ENCODE data around the gene TRMT61A. TPM values are rescaled to one million over a fixed set of nuclear protein-coding genes. Genes with fewer than 3 reads are reported as not detected.

The TRMT61A gene
- total and polyA plus RNA-seq, 2 donors (not counting 3 experiments of a cell fraction or from before 2014, with no cell fraction given), result 6.8 to 10.6 TPM

DNA sequence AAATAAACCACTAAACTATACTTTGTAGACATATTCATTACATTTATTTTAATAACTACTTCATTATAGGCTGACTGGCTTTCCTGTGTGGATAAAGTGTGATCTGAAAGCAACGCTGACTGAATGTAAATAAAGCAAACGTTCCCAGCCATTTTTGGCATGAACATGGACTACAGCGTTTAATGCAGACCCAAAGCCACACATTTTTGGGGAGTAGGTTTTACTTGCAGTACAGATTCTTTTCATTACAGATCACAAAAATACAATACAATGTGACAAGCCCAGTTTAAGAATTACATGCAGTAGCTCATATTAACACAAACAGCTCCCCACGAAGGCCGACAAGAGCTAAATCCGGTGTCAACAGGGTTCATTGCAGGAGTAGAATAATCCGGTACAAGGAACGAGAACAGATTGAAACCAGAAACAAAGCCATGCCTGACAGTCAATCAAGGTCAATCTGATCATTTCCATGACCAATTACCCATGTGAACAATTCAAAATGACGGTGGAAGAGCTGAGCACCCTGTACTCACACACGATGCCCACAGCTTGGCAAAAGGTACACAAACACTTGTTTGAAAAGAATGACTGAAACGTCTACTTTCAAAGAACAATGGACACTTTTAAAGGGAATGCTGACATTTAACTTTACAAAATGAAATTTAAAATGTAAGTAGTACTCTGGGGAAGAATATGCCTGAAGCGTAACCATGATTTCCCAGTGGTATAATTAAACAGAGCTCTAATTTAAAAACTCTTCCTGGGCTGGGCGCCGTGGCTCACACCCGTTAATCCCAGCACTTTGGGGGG, 28.2 kb downstream of the TRMT61A start:
- BruUV-seq (replicated peaks), result no TSS peak
- intact Hi-C loops (cut with micrococcal nuclease) (no loop called here), dilution Hi-C loops (cut with MboI; ENCODE audit: extremely low pct_ligation_motif_present, low sequenced_read_pairs) (no loop called here)
- Histone ChIP-seq H3K9me3 (replicated peaks; ENCODE audit: control insufficient read depth, insufficient read depth, low read length) (no peaks in the 10 kb centered on the region), H3K27me3 (ENCODE audit: control insufficient read depth in 2 of 2, insufficient read depth in 2 of 2, low read length in 2 of 2) (no peaks in the 10 kb centered on the region), H3K9ac (replicated peaks; ENCODE audit: extremely low read depth, insufficient read depth, low read length) (no peak overlapping the region), H3K9me1 (replicated peaks; ENCODE audit: control insufficient read depth, extremely low read depth, insufficient read depth, low read length) (no peaks in the 10 kb centered on the region), H3K27ac (ENCODE audit: insufficient read depth, low read depth, low read length) (no peak overlapping the region), H3K36me3 (ENCODE audit: control insufficient read depth in 2 of 2, extremely low read depth in 1 of 2, insufficient read depth in 2 of 2, low read length in 2 of 2) (peaks cover 16 to 21% of the 10 kb centered on the region in 2 experiments), H3K4me3 (replicated peaks in 1 of 3; ENCODE audit: insufficient read depth in 1 of 3, low read depth in 1 of 3, low read length in 3 of 3) (no peak overlapping the region), H2AFZ (ENCODE audit: low read depth, low read length) (no peak overlapping the region), H3K79me2 (ENCODE audit: control insufficient read depth, insufficient read depth, low read length) (peaks cover 56% of the 10 kb centered on the region), H3K4me2 (ENCODE audit: insufficient read depth, low read length) (no peak overlapping the region), H3K4me1 (ENCODE audit: control insufficient read depth, extremely low read depth, insufficient read depth, low read length) (peaks cover 14% of the 10 kb centered on the region), H4K20me1 (replicated peaks; ENCODE audit: control insufficient read depth, extremely low read depth, insufficient read depth, low read length) (no peaks in the 10 kb centered on the region)
- DNase-seq (ENCODE audit: low read depth, low spot score) (no peak), FAIRE-seq (no peak)
- TF ChIP-seq, protein P1, sequence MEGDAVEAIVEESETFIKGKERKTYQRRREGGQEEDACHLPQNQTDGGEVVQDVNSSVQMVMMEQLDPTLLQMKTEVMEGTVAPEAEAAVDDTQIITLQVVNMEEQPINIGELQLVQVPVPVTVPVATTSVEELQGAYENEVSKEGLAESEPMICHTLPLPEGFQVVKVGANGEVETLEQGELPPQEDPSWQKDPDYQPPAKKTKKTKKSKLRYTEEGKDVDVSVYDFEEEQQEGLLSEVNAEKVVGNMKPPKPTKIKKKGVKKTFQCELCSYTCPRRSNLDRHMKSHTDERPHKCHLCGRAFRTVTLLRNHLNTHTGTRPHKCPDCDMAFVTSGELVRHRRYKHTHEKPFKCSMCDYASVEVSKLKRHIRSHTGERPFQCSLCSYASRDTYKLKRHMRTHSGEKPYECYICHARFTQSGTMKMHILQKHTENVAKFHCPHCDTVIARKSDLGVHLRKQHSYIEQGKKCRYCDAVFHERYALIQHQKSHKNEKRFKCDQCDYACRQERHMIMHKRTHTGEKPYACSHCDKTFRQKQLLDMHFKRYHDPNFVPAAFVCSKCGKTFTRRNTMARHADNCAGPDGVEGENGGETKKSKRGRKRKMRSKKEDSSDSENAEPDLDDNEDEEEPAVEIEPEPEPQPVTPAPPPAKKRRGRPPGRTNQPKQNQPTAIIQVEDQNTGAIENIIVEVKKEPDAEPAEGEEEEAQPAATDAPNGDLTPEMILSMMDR (IDR thresholded peaks at IDR 0.05; ENCODE audit: extremely low read depth in 1 of 2, insufficient read depth in 1 of 2, low read depth in 1 of 2, low read length in 2 of 2), result no peak
- TF ChIP-seq FOS (IDR thresholded peaks at IDR 0.05; ENCODE audit: borderline replicate concordance, insufficient read depth, low read length) (no peak), POLR2A (IDR thresholded peaks at IDR 0.05; ENCODE audit: low read depth, low read length) (no peak), GATA2 (IDR thresholded peaks at IDR 0.05; ENCODE audit: insufficient read depth, insufficient read length, low read depth, low read length) (no peak), EZH2 (IDR thresholded peaks at IDR 0.05; ENCODE audit: borderline replicate concordance, low read depth, low read length, severe bottlenecking) (no peak), MYC (IDR thresholded peaks at IDR 0.05; ENCODE audit: low read depth, low read length) (no peak), POLR2AphosphoS5 (IDR thresholded peaks at IDR 0.05; ENCODE audit: insufficient read depth, low read depth, low read length) (no peak), JUN (IDR thresholded peaks at IDR 0.05; ENCODE audit: borderline replicate concordance, insufficient read depth, insufficient read length, low read depth) (no peak)
- TF ChIP-seq, protein P2, sequence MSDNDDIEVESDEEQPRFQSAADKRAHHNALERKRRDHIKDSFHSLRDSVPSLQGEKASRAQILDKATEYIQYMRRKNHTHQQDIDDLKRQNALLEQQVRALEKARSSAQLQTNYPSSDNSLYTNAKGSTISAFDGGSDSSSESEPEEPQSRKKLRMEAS (IDR thresholded peaks at IDR 0.05; ENCODE audit: insufficient read depth, insufficient read length), result no peak
- ChIA-PET CTCF (interaction anchor here (0.6 to 3.0 kb wide), 5 partner anchors 10 to 87 kb away, joined by 3 to 12 read pairs (median 4); no protein-coding TSS in a partner anchor), POLR2A (no interaction called here)
